GM21737 (cell line): ENCODE data around the gene FEM1C.

Source experiments
- ATAC-seq: cut with Tn5 transposase; IDR thresholded peaks from one replicate; pipeline ENCODE4 v1.9.1; 2021; ENCODE audit warnings: mild to moderate bottlenecking, moderate library complexity; ENCODE audit not compliant: unreplicated experiment

The FEM1C gene

GRCh38 chr5:115544436-115545350 lies at the start of gene FEM1C:
FEM1C (minus strand) TSS chr5:115544775; CDS start chr5:115543493, 1,282 bp downstream.
- peak; percentile 96 for ATAC-seq

GRCh38 chr5:115589043-115589442 lies 44.5 kb upstream of the FEM1C start:
- no peak for ATAC-seq

- ATAC-seq: no peak
Measured at GRCh38 chr5:115588640-115589039, 44.1 kb upstream of the FEM1C start.

- ATAC-seq: no peak
Measured at GRCh38 chr5:115586525-115587146, 42.1 kb upstream of the FEM1C start.

- no peak for ATAC-seq
Measured at GRCh38 chr5:115585265-115585664, 40.7 kb upstream of the FEM1C start.

GRCh38 chr5:115584501-115584900 lies 39.9 kb upstream of the FEM1C start:
- ATAC-seq: no peak

GRCh38 chr5:115583474-115583873 lies 38.9 kb upstream of the FEM1C start:
- no peak for ATAC-seq

- no peak for ATAC-seq
Measured at GRCh38 chr5:115580941-115581340, 36.4 kb upstream of the FEM1C start.

- peak; percentile 49 for ATAC-seq
Measured at GRCh38 chr5:115579747-115580173, 35.2 kb upstream of the FEM1C start.

- no peak for ATAC-seq
Measured at GRCh38 chr5:115579216-115579615, 34.6 kb upstream of the FEM1C start.

- peak; percentile 51 for ATAC-seq
Measured at GRCh38 chr5:115578657-115579056, 34.1 kb upstream of the FEM1C start.

GRCh38 chr5:115577741-115578140 lies 33.2 kb upstream of the FEM1C start:
- no peak for ATAC-seq

- no peak for ATAC-seq
Measured at GRCh38 chr5:115577329-115577728, 32.8 kb upstream of the FEM1C start.

- no peak for ATAC-seq
Measured at GRCh38 chr5:115575167-115576070, 30.8 kb upstream of the FEM1C start.

GRCh38 chr5:115573133-115573532 lies 28.6 kb upstream of the FEM1C start:
- no peak for ATAC-seq

GRCh38 chr5:115571441-115571878 lies 26.9 kb upstream of the FEM1C start:
- ATAC-seq: no peak

- ATAC-seq: no peak
Measured at GRCh38 chr5:115568668-115569067, 24.1 kb upstream of the FEM1C start.

GRCh38 chr5:115565233-115565632 lies 20.7 kb upstream of the FEM1C start:
- no peak for ATAC-seq

- no peak for ATAC-seq
Measured at GRCh38 chr5:115561176-115561575, 16.6 kb upstream of the FEM1C start.

- no peak for ATAC-seq
Measured at GRCh38 chr5:115559524-115559923, 14.9 kb upstream of the FEM1C start.

- ATAC-seq: no peak
Measured at GRCh38 chr5:115558388-115558956, 13.9 kb upstream of the FEM1C start.
